GM23338 (cell line): ENCODE measurements around the gene ZCCHC24.

Source experiments
- CREB1 ChIP-seq: fragments of 250-450 bp; sonication (Bioruptor Pico); IDR thresholded peaks from 2 replicates; pipeline ENCODE4 v1.5.0; 2020; ENCODE audit warnings: low read depth, mild to moderate bottlenecking, moderate library complexity
- EZH2phosphoT487 ChIP-seq: fragments of 200-600 bp; sonication (generic); IDR thresholded peaks from one replicate; pipeline ENCODE4 v1.8.1; 2018; ENCODE audit warnings: antibody characterized with exemption; ENCODE audit not compliant: unreplicated experiment
- POLR2AphosphoS5 ChIP-seq: IDR thresholded peaks from 2 replicates; pipeline ENCODE4 v1.6.1; 2016; ENCODE audit warnings: antibody characterized with exemption, low read depth
- ZNF331 ChIP-seq: fragments of 250-450 bp; sonication (Bioruptor Pico); IDR thresholded peaks from 2 replicates; pipeline ENCODE4 v1.5.0; 2020; ENCODE audit warnings: low read depth, mild to moderate bottlenecking, moderate library complexity
- TF ChIP-seq, protein P1 (sequence below), 2 experiments: fragments of 200-600 bp in 1 of 2; sonication (generic) in 1 of 2; conservative IDR thresholded peaks; 2 replicates each; pipeline versions ENCODE4 v1.5.1 to v1.6.1; 2016 to 2017; ENCODE audit warnings: antibody characterized with exemption in 2 of 2, low read depth in 2 of 2, mild to moderate bottlenecking in 2 of 2, moderate library complexity in 1 of 2
- TF ChIP-seq, protein P2 (sequence below): fragments of 250-450 bp; sonication (Bioruptor Pico); IDR thresholded peaks from 2 replicates; pipeline ENCODE4 v1.5.0; 2020; ENCODE audit warnings: mild to moderate bottlenecking, moderate library complexity

GRCh38 chr10:79400146-79401004 is 45.0 kb downstream of the ZCCHC24 start:
- TF ChIP-seq, protein P1, sequence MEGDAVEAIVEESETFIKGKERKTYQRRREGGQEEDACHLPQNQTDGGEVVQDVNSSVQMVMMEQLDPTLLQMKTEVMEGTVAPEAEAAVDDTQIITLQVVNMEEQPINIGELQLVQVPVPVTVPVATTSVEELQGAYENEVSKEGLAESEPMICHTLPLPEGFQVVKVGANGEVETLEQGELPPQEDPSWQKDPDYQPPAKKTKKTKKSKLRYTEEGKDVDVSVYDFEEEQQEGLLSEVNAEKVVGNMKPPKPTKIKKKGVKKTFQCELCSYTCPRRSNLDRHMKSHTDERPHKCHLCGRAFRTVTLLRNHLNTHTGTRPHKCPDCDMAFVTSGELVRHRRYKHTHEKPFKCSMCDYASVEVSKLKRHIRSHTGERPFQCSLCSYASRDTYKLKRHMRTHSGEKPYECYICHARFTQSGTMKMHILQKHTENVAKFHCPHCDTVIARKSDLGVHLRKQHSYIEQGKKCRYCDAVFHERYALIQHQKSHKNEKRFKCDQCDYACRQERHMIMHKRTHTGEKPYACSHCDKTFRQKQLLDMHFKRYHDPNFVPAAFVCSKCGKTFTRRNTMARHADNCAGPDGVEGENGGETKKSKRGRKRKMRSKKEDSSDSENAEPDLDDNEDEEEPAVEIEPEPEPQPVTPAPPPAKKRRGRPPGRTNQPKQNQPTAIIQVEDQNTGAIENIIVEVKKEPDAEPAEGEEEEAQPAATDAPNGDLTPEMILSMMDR (conservative IDR thresholded peaks at IDR 0.05; ENCODE audit: low read depth in 2 of 2): peak; percentile 83 to 86
- no peak for TF ChIP-seq ZNF331 (CRISPR knock-in tag)
- TF ChIP-seq POLR2AphosphoS5: no peak
- no peak for TF ChIP-seq CREB1 (CRISPR knock-in tag)
- TF ChIP-seq EZH2phosphoT487: no peak
- TF ChIP-seq, protein P2, sequence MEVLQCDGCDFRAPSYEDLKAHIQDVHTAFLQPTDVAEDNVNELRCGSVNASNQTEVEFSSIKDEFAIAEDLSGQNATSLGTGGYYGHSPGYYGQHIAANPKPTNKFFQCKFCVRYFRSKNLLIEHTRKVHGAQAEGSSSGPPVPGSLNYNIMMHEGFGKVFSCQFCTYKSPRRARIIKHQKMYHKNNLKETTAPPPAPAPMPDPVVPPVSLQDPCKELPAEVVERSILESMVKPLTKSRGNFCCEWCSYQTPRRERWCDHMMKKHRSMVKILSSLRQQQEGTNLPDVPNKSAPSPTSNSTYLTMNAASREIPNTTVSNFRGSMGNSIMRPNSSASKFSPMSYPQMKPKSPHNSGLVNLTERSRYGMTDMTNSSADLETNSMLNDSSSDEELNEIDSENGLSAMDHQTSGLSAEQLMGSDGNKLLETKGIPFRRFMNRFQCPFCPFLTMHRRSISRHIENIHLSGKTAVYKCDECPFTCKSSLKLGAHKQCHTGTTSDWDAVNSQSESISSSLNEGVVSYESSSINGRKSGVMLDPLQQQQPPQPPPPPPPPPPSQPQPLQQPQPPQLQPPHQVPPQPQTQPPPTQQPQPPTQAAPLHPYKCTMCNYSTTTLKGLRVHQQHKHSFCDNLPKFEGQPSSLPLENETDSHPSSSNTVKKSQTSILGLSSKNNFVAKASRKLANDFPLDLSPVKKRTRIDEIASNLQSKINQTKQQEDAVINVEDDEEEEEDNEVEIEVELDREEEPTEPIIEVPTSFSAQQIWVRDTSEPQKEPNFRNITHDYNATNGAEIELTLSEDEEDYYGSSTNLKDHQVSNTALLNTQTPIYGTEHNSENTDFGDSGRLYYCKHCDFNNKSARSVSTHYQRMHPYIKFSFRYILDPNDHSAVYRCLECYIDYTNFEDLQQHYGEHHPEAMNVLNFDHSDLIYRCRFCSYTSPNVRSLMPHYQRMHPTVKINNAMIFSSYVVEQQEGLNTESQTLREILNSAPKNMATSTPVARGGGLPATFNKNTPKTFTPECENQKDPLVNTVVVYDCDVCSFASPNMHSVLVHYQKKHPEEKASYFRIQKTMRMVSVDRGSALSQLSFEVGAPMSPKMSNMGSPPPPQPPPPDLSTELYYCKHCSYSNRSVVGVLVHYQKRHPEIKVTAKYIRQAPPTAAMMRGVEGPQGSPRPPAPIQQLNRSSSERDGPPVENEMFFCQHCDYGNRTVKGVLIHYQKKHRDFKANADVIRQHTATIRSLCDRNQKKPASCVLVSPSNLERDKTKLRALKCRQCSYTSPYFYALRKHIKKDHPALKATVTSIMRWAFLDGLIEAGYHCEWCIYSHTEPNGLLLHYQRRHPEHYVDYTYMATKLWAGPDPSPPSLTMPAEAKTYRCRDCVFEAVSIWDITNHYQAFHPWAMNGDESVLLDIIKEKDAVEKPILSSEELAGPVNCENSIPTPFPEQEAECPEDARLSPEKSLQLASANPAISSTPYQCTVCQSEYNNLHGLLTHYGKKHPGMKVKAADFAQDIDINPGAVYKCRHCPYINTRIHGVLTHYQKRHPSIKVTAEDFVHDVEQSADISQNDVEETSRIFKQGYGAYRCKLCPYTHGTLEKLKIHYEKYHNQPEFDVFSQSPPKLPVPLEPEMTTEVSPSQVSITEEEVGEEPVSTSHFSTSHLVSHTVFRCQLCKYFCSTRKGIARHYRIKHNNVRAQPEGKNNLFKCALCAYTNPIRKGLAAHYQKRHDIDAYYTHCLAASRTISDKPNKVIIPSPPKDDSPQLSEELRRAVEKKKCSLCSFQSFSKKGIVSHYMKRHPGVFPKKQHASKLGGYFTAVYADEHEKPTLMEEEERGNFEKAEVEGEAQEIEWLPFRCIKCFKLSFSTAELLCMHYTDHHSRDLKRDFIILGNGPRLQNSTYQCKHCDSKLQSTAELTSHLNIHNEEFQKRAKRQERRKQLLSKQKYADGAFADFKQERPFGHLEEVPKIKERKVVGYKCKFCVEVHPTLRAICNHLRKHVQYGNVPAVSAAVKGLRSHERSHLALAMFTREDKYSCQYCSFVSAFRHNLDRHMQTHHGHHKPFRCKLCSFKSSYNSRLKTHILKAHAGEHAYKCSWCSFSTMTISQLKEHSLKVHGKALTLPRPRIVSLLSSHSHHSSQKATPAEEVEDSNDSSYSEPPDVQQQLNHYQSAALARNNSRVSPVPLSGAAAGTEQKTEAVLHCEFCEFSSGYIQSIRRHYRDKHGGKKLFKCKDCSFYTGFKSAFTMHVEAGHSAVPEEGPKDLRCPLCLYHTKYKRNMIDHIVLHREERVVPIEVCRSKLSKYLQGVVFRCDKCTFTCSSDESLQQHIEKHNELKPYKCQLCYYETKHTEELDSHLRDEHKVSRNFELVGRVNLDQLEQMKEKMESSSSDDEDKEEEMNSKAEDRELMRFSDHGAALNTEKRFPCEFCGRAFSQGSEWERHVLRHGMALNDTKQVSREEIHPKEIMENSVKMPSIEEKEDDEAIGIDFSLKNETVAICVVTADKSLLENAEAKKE (CRISPR knock-in tag): no peak
